ENCODE measurements around the gene ACAD11. TPM values are rescaled to one million over a fixed set of nuclear protein-coding genes. Genes with fewer than 3 reads are reported as not detected.

Gene ACAD11
- total and polyA plus RNA-seq, 9 of the 15 experiments (the other 6 are each of a cell fraction or from before 2014, with no cell fraction given), result 1.3 to 8.4 (median 4.0) TPM

GRCh38 chr3:132521901-132522300, 137.7 kb downstream of the ACAD11 start:
- Histone ChIP-seq H3K79me2 (ENCODE audit: control insufficient read depth, insufficient read depth, low read length) (no peaks in the 10 kb centered on the region), H3K4me3 (no peak overlapping the region), H3K9me3 (replicated peaks; ENCODE audit: control insufficient read depth, insufficient read depth, low read depth, low read length) (no peaks in the 10 kb centered on the region), H3K36me3 (ENCODE audit: control insufficient read depth, insufficient read depth, low read length) (peaks cover 30% of the 10 kb centered on the region; the same call in 2 of the 3 replicates), H4K20me1 (replicated peaks; ENCODE audit: control insufficient read depth, insufficient read depth, low read length) (no peaks in the 10 kb centered on the region), H3K9me1 (ENCODE audit: control insufficient read depth, insufficient read depth, low read length) (no peaks in the 10 kb centered on the region), H3K4me2 (ENCODE audit: insufficient read depth, low read length) (no peak overlapping the region), H3K9ac (ENCODE audit: insufficient read depth in 1 of 2, low read depth in 2 of 2, low read length in 2 of 2) (no peak overlapping the region), H3K27me3 (ENCODE audit: control insufficient read depth in 2 of 2, insufficient read depth in 2 of 2, low read length in 2 of 2) (no peaks in the 10 kb centered on the region), H3K27ac (ENCODE audit: extremely low read depth, low read depth, low read length) (no peak overlapping the region), H2AFZ (ENCODE audit: low read depth, low read length) (no peak overlapping the region), H3K4me1 (replicated peaks in 1 of 2; ENCODE audit: control insufficient read depth in 2 of 2, insufficient read depth in 2 of 2, low read length in 2 of 2) (no peaks in the 10 kb centered on the region)
- FAIRE-seq (no peak), DNase-seq (ENCODE audit: extremely low read depth in 1 of 4, low spot score in 3 of 4) (no peak), ATAC-seq (no peak)
- 44% methylated on average over 5 of the region's 5 CpGs for WGBS (ENCODE audit: insufficient coverage, low coverage, missing lambda C conversion rate)
- CTCF ChIA-PET (ENCODE audit: low intra/inter-chr PET ratio), result no interaction called here
- POLR2A ChIA-PET, result interaction anchor here (1.0 to 1.5 kb wide), 3 partner anchors 11 to 30 kb away, joined by 3 to 4 read pairs (median 3); no protein-coding TSS in a partner anchor
- BruUV-seq (replicated peaks), result no TSS peak
- in situ Hi-C loops (cut with MboI), result no loop called here
- intact Hi-C loops (cut with micrococcal nuclease), result no loop called here
- TF ChIP-seq TRIM25 (IDR thresholded peaks at IDR 0.05; ENCODE audit: borderline replicate concordance) (no peak), MNT (conservative IDR thresholded peaks at IDR 0.05) (no peak), HDAC2 (IDR thresholded peaks at IDR 0.05) (no peak)
